NK-92 treated with Interleukin-12 subunit alpha and Interleukin-12 subunit beta, amount 100 ng/mL, for 24 hours (cell line): Measurements from ENCODE around the gene ROR2.

Experiments used
- DNase-seq: peaks from one replicate; lab custom pipeline; 2025; lab: John Stamatoyannopoulos, UW

Gene ROR2

GRCh38 chr9:91771864-91772263, 178.2 kb downstream of the ROR2 start:
- DNase-seq, result no peak

DNA sequence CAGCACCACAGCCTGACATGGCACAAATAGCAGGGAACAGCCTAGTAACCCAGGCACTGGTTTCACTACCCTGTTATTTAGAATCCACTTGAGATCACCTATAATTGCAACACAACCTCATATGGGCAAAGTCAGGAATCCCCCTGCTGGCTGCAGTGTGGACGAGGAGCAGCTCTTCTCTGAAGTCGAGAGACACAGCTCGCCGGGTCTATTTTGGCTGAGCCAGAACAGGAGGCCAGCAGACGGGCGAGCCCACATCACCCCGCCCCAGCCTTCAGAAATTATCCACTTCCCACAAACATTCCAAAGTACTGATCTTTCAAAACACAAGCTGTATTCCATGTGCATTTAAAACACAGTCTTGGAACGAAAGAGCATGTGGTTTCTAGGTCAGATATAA, 179.0 kb downstream of the ROR2 start:
- DNase-seq, result no peak

- DNase-seq, result no peak
Measured at GRCh38 chr9:91770229-91770628, 179.8 kb downstream of the ROR2 start.

GRCh38 chr9:91768977-91769916, 180.8 kb downstream of the ROR2 start:
- DNase-seq, result no peak

DNA sequence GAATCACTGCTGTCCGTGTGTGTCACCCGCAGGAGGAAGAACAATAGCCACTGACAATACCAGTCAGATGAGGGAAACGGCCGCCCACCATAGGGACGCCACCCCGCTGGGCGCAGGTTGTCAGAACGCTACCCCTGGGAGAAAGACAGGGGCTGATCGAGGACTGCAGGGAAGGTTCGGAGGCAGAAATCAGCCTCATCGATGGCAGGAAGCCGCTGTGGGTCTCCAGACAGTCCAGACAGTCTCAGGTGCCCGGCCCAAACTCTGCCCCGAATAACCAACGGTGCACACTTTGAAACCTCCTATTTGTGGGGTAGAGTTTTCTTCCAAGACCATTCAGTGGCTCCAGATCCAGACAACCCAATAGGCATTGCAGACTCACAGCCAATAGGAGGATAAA, 181.5 kb downstream of the ROR2 start:
- no peak for DNase-seq

DNA sequence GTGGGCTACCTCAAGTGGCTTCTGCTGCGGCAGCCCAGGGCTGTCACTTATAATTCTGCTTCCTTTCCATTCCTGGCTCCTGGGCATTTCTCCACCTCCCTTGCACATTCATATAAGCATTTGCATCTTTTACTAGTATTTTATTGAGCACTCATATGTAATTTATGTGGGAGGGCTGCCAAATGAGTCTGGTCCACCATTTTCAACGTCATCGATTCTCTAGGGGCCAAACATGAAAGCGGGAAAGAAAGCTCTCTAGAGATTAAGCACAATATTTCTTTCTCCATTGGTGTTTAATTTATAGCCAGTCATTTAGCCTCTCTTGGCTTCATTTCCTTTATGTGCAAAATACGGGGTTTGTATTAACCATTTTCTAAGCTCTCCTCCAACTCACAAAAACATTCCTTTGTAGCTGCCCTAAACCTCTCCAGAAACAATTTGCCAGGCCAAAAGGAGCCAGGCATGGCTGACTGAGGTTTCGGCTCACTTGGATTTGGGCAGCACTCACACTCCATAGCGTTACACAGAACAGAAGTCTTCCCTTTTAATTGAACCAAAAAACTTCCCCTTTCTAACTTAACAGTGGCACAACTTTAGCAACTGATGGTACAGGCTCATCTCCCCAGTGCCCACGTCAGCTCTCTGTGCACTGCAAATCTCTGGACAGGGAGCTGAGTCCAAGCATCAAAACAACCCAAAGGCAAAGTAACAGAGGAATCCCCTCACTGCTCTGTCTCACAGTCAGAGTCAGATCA, 183.5 kb downstream of the ROR2 start:
- no peak for DNase-seq

- DNase-seq, result no peak
Measured at GRCh38 chr9:91765296-91765695, 184.7 kb downstream of the ROR2 start.

DNA sequence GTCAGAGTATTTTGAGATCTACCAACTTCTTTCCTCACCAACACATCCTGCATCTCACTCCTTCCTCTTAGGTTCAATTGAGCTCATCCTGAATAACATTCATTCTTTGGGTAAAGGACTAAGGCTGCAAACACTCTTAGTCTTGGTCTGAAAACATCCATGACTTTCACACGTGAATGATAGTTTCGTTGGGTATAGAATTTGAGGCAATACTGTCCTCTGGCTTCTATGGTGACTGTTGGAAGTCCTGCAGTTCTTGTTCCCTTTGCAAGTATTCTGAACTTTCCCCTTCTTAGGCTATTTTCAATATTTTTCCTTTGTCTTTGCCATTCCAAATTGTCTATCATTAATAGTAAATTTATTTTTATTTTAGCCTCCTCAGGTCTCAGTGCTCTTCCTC, 185.4 kb downstream of the ROR2 start:
- no peak for DNase-seq

GRCh38 chr9:91761362-91761761, 188.7 kb downstream of the ROR2 start:
- no peak for DNase-seq

DNA sequence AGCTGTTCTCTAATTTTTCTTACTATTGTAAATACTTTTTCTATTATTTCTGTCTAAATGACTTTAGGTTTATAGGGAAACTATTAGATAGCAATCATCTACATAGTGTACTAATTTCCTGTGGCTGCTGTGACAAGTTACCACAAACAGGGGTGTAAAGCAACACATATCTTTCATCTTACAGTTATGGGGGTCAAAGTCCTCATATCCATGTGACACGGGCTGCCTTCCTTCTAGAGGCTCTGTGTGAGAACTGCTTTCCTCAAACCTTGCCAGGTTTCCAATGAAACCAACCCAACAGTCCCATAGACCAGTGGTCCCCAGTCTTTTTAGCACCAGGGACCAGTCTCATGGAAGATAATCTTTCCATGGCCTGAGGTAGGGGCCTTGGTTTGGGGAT, 189.1 kb downstream of the ROR2 start:
- no peak for DNase-seq

DNA sequence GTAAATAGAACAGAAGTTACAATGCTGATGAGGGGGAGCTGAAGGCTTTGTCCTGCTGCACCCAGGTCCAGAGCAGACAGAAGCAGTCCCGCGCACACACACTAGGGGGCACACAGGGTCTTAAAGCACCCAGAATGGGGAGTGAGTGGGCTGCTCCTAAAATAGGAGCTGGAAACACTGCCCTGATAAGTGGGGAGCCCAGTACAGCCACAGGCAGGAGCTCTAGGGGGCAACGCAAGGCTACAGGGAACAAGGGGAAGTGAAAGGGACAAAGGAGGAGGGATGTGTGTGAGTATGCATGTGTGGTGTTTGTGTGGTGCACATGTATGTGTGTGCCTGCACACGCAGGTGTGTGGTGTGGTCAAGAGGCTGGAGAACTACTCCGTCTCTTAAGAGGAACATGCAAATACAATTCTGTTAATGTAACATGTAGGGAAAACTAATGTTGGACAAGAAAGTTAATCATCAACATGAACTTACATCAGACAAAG, 191.5 kb downstream of the ROR2 start:
- peak; percentile 11 for DNase-seq

DNA sequence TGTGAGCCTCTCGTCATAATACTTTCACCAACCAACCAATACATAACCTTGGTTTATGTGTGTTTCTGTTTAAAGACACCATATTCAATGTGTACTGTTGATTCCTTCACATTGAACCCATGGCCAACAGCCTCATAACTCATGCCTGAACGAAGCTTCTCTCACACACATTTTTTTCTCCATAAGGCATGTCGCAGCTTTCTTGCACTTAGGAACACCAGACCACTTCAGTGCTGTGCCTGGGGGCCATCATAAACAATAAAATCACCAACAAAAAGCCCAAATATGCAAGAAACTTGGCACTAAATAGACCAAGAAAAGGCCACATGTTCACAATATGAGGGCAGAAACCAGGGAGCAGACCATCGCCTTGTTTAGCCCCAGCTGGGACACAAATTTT, 192.2 kb downstream of the ROR2 start:
- DNase-seq, result no peak

DNA sequence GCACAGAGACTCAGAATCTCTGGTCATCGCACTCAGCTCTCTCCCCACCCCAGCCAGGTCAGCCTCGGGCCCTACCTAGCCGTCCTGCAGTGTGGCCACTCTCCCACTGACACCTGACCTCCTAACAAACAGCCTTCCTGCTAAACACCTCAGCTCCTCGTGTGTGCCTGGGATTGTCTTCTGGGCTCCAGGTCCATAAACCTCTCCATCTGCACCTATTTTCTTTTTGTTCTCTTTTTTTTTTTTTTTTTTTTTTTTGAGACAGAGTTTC, 193.6 kb downstream of the ROR2 start:
- DNase-seq, result no peak

DNA sequence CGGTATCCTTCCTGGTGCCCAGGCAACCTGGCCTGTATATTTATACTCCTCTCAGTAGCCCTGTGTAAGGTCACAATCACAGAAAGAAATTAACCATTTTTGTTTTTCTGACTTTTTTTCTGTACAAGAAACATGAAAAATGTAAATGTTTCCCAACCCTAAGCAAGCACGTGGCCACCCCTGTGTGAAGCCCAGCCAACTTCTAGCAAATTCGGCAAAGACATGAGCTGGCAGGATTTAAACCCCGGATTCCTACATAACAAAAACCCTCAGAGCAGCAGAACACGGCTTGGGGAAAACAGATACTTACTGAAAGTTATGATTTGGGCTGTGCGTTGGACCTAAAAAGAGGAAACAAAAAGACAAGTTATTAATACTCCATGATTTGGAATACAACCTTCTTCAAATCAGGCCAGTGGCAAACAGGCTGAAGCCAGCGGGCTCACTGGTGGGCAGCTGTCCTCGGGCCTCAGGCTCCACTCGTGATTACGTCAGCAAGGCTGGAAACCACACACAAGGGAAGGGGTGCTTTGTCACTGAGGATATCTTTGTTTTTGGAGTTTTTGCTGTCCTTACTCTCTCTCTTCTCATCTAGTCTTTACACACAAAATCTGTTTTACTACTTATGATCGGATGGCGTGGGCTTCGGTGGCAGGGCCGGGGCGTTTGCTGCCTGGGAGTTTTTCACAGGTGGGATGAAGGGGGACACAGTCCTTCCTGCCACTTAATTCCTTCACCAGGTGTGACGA, 194.1 kb downstream of the ROR2 start:
- no peak for DNase-seq

DNA sequence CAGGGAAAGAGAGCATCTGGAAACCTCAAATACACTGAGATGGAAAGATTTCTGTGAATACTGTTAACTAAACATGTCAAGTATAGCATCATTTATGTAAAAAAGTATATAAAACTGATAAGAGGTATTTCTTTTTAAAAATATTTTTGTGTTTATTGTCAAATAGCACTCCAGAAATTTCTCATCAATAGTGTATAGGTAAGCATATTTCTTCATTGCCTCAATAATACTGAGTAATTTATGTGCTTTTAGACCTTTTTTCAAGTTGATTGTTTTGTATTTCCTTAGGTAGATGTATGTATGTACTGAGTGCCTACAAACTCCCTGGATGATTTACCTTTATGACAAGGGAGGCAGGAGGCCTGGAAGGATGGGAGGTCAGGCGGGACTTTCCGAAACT, 196.3 kb downstream of the ROR2 start:
- DNase-seq, result no peak

- DNase-seq, result no peak
Measured at GRCh38 chr9:91751922-91752321, 198.1 kb downstream of the ROR2 start.

GRCh38 chr9:91750343-91750742, 199.7 kb downstream of the ROR2 start:
- no peak for DNase-seq

- no peak for DNase-seq
Measured at GRCh38 chr9:91746904-91747303, 203.1 kb downstream of the ROR2 start.

- no peak for DNase-seq
Measured at GRCh38 chr9:91746357-91746756, 203.7 kb downstream of the ROR2 start.

- DNase-seq, result no peak
Measured at GRCh38 chr9:91744114-91744513, 205.9 kb downstream of the ROR2 start.

DNA sequence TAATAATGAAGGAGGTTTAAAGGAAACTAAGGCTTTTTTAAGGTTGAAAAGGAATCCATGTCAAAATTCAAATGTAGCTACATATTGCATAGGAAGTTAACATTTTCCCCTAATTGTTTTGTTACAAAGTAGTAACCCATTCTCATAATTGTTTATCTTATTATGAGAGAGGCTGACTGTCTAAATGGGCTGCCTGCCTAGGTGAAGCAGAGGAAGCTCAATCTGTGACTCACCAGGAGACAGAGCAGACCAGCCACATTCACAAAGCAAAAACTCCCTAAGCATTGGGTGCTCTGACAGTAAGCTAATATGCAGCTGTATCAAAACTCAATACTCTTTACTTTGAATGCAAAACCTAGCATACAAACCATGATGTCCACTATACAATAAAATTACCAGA, 208.5 kb downstream of the ROR2 start:
- DNase-seq, result no peak

DNA sequence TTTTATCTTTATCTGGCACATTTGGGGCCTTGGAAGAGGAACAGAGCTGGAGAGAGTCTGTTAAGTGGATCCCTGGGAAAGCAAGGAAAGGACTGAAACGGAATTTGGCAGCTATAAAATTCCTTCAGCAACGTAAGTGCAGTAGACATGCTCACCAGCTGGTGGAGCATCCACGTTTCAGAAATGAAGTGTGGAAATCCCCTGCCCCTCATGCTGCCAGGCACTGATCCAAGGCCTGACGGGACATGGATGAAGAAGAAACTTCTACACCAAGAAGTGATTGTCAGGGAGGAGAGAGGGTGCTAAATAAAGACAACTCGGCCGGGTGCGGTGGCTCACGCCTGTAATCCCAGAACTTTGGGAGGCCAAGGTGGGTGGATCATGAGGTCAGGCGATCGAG, 209.3 kb downstream of the ROR2 start:
- DNase-seq, result no peak
